ENCODE measurements around the gene SEC23B.

Gene SEC23B

DNA sequence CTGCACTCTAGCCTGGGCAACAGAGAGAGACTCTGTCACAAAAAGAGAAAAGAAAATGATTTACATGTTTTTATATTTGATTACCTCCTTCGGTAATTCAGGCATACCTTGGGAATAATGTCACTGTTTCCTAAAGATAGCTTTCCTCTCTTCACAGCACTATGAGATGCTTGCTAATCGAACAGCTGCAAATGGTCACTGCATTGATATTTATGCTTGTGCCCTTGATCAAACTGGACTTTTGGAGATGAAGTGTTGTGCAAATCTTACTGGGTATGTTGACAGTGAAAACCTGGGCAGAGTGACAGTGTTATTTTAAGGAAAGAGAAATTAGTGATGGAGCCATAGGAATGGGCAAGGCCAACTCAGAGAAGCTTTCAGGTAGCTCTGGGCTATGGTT, 19.6 kb downstream of the SEC23B start:
- no peaks in the 10 kb centered on the region for H3K4me1 ChIP-seq
- intact Hi-C loops (cut with DNase I; ENCODE audit: low total_unique reads) = no loop called here
- no peak for DNase-seq
- no peaks in the 10 kb centered on the region for H3K27me3 ChIP-seq
- no peak overlapping the region for H3K4me3 ChIP-seq
- TF ChIP-seq, protein P1, sequence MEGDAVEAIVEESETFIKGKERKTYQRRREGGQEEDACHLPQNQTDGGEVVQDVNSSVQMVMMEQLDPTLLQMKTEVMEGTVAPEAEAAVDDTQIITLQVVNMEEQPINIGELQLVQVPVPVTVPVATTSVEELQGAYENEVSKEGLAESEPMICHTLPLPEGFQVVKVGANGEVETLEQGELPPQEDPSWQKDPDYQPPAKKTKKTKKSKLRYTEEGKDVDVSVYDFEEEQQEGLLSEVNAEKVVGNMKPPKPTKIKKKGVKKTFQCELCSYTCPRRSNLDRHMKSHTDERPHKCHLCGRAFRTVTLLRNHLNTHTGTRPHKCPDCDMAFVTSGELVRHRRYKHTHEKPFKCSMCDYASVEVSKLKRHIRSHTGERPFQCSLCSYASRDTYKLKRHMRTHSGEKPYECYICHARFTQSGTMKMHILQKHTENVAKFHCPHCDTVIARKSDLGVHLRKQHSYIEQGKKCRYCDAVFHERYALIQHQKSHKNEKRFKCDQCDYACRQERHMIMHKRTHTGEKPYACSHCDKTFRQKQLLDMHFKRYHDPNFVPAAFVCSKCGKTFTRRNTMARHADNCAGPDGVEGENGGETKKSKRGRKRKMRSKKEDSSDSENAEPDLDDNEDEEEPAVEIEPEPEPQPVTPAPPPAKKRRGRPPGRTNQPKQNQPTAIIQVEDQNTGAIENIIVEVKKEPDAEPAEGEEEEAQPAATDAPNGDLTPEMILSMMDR (IDR thresholded peaks at IDR 0.05) = no peak
- H3K9me3 ChIP-seq = no peaks in the 10 kb centered on the region
- no peak overlapping the region for H3K27ac ChIP-seq
- peaks cover 72 to 84% (median 75%) of the 10 kb centered on the region in 3 donors for H3K36me3 ChIP-seq

DNA sequence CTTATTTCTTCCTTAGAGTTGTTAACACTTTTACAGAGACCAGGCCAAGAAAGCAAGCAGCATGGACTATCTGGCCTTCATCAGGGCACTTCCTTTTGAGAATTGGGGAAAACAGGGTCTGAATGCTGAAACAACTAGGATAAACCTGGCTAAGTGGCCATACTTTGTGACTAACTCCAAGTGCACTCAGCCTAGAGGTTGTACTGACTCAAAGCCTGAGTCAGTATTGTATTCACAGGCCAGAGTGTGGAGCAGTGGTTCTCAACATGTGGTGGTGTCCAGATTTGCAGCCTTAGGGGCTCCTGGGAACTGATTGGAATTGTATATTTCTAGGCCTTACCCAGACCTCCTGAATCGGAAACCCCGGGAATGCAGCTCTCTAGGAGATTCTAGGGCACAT, 20.1 kb downstream of the SEC23B start:
- TF ChIP-seq, protein P1 (IDR thresholded peaks at IDR 0.05) = no peak
- no peak overlapping the region for H3K4me3 ChIP-seq
- H3K36me3 ChIP-seq = peaks cover 77 to 89% (median 80%) of the 10 kb centered on the region in 3 donors
- no peak overlapping the region for H3K27ac ChIP-seq
- intact Hi-C loops (cut with DNase I; ENCODE audit: low total_unique reads) = no loop called here
- DNase-seq = no peak
- H3K27me3 ChIP-seq = no peaks in the 10 kb centered on the region
- H3K4me1 ChIP-seq = no peaks in the 10 kb centered on the region
- H3K9me3 ChIP-seq = no peaks in the 10 kb centered on the region

DNA sequence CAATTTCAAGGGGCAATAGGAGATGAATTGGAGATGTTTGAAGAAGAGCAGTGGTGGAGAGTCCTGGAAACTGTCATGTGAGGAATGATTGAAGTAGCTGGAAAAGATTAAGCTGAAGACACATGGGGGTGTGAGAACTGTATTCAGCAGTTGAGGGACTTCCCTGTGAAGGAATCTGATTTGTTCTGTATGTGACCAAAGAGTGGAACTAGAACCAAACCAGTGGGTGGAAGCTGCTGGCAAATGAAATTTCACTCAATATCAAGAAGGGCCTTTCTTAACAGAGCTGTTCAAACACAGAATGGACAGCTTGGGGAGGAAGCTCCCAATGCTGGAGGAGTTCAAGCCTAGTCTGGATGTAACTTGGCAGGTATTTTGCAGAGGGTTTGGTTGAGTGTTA, 21.3 kb downstream of the SEC23B start:
- TF ChIP-seq, protein P1 (IDR thresholded peaks at IDR 0.05) = no peak
- no peak overlapping the region for H3K4me3 ChIP-seq
- H3K27me3 ChIP-seq = no peaks in the 10 kb centered on the region
- intact Hi-C loops (cut with DNase I; ENCODE audit: low total_unique reads) = no loop called here
- no peaks in the 10 kb centered on the region for H3K9me3 ChIP-seq
- no peaks in the 10 kb centered on the region for H3K4me1 ChIP-seq
- peaks cover 86 to 100% (median 92%) of the 10 kb centered on the region in 3 donors for H3K36me3 ChIP-seq
- H3K27ac ChIP-seq = no peak overlapping the region
- DNase-seq = no peak

DNA sequence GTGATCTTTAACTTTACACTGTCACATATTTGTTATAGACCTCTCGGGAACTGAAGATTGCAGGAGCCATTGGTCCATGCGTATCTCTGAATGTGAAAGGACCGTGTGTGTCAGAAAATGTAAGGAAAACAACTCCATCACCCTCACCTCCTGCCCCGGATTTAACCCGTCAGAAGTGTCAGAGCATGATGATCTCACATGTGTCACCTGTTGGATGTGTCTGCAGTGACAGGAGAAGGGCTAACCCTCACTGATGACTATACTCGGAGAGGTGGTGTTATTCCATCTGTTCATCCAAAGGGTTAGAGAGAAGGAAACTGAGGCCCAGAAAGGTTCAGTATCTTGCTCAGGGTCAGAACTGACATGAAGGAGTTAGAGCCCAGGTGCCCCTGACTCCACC, 24.9 kb downstream of the SEC23B start:
- TF ChIP-seq, protein P1 (IDR thresholded peaks at IDR 0.05) = no peak
- intact Hi-C loops (cut with DNase I; ENCODE audit: low total_unique reads) = no loop called here
- no peak overlapping the region for H3K4me3 ChIP-seq
- no peaks in the 10 kb centered on the region for H3K27me3 ChIP-seq
- H3K9me3 ChIP-seq = no peaks in the 10 kb centered on the region
- H3K27ac ChIP-seq = no peak overlapping the region
- no peak for DNase-seq
- H3K36me3 ChIP-seq = peaks cover 80 to 91% (median 84%) of the 10 kb centered on the region in 3 donors
- no peaks in the 10 kb centered on the region for H3K4me1 ChIP-seq

DNA sequence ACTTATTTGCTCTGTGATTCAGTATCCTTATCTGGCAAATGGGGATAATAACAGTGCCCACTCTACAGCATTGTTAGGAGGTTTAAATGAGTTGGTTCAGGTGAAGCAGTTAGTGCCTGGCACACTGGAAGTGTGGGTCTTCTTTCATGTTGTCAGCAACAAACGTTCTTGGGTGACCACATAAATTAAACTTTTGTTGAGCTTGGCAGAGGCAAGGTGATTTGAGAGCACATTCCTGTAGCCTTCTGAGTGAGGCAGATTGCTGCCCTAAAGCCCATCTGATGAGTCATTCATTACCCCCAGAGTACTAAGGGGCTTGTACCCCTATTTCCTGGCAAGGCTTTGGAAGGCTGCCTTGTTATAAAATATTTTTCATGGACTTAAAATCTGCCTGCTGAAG, 25.8 kb downstream of the SEC23B start:
- TF ChIP-seq, protein P1 (IDR thresholded peaks at IDR 0.05) = no peak
- H3K4me3 ChIP-seq = no peak overlapping the region
- H3K27me3 ChIP-seq = no peaks in the 10 kb centered on the region
- H3K36me3 ChIP-seq = peaks cover 76 to 91% (median 80%) of the 10 kb centered on the region in 3 donors
- no peaks in the 10 kb centered on the region for H3K9me3 ChIP-seq
- H3K4me1 ChIP-seq = no peaks in the 10 kb centered on the region
- H3K27ac ChIP-seq = no peak overlapping the region
- intact Hi-C loops (cut with DNase I; ENCODE audit: low total_unique reads) = no loop called here
- no peak for DNase-seq

Data from tibial artery (tissue), 4 donors.